Hindlimb muscle (tissue), 1 donor: ENCODE data around the gene RANBP17. TPM values are rescaled to one million over a fixed set of nuclear protein-coding genes. Genes with fewer than 3 reads are reported as not detected.

ENCODE experiments used
- DNase-seq: peaks from one replicate; pipeline ENCODE4 v3.0.0-alpha.2; 2013
- polyA plus RNA-seq: library from polyadenylated mRNA; unstranded; fragments of 120-200 nt; gene quantifications from one replicate; pipeline ENCODE4 v1.2.1, GENCODE V29; 2013; ENCODE audit not compliant: insufficient read length

Gene RANBP17
- polyA plus RNA-seq, 1 donor, result 8.2 TPM

- DNase-seq, result no peak
Observed at GRCh38 chr5:171306781-171307591, 445.2 kb downstream of the RANBP17 start.

DNA sequence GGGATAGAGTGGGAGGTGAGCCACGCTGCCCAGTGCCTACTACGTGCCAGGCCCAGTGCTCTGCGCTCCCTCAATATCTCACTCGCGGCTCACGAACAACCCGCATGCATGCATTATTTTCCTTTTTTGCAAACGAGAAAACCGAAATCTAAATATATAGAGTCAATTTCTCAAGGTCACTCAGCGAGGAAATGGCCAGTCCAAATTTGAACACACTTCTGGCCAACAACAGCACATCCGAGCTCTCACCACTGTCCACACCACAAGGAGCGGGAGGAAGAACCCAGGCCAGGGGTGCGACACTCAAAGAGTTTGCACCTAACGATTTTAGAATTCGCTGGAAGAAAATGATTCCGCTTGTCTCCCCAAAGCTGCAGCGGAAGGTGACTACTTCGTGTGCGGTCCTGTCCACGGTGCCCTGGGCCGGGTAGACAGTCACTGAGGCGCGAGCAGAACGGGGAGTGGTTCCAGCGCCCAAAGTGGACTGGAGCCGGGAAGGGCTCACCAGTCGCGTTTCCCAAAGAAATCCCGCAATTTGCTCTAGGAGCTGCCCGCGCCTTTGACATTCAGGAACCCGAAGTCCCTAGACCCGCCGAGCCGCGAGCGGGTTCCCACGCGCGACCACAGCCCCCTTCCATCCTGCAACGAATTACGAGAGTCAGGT, 446.1 kb downstream of the RANBP17 start:
- DNase-seq, result no peak

GRCh38 chr5:171308453-171309275, 446.8 kb downstream of the RANBP17 start, which contains the start of gene TLX3:
Gene TLX3, plus strand, starts transcription at chr5:171309248. Its CDS starts 118 bp downstream, at chr5:171309366.
- no peak for DNase-seq

DNA sequence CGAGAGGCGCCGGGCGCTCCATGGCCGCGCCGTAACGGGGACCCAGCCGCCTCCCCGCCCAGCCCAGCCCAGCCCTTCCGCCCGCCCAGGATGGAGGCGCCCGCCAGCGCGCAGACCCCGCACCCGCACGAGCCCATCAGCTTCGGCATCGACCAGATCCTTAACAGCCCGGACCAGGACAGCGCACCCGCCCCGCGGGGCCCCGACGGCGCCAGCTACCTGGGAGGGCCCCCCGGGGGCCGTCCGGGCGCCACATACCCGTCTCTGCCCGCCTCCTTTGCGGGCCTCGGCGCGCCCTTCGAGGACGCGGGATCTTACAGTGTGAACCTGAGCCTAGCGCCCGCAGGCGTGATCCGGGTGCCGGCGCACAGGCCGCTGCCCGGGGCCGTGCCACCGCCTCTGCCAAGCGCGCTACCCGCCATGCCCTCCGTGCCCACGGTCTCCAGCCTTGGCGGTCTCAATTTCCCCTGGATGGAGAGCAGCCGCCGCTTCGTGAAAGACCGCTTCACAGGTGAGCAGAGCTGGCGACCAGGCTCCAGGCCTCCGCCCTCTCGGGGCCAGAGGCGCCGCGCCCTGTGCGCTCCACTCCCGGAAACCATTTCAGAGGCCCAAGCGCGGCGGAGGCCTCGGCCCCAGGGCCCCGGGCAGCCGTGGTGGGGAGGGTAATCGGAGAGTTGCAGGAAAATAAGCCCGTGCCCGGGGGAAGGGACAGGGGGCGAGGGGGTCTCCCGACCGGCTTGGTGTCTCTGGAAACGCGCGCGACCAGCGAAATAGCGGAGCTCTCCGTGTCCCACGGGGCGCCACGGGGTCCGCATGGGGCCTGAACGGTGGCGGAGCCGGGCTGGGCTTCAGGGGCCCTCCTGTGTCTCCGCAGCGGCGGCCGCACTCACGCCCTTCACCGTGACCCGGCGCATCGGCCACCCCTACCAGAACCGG, 447.7 kb downstream of the RANBP17 start:
- no peak for DNase-seq

GRCh38 chr5:171310212-171310818, 448.5 kb downstream of the RANBP17 start:
- DNase-seq, result no peak

DNA sequence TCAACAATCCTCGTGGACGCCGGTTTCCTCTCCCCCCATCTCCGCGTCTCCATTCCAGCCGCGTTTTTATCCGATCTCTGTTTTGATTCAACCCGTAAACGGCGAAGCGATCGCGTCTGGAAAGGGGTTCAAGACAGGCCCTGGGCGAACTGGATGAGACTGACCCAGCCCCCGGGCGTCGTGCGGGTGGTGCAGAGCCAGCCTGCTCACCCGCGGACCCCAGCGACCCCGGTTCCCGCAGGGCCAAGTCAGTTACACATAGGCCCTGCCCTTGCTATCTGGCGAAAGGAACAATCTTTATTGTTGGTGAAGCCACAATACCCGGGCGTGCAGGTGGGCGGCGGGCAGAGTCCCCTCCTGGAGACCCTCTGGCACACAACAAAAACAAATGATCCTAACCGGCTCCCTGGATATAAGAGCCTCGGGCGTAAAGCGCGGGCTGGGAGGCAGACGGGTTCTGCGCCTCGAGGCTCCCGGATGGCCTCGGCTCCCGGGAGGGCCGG, 449.1 kb downstream of the RANBP17 start:
- no peak for DNase-seq

- DNase-seq, result no peak
Observed at GRCh38 chr5:171311322-171312077, 449.7 kb downstream of the RANBP17 start.

DNA sequence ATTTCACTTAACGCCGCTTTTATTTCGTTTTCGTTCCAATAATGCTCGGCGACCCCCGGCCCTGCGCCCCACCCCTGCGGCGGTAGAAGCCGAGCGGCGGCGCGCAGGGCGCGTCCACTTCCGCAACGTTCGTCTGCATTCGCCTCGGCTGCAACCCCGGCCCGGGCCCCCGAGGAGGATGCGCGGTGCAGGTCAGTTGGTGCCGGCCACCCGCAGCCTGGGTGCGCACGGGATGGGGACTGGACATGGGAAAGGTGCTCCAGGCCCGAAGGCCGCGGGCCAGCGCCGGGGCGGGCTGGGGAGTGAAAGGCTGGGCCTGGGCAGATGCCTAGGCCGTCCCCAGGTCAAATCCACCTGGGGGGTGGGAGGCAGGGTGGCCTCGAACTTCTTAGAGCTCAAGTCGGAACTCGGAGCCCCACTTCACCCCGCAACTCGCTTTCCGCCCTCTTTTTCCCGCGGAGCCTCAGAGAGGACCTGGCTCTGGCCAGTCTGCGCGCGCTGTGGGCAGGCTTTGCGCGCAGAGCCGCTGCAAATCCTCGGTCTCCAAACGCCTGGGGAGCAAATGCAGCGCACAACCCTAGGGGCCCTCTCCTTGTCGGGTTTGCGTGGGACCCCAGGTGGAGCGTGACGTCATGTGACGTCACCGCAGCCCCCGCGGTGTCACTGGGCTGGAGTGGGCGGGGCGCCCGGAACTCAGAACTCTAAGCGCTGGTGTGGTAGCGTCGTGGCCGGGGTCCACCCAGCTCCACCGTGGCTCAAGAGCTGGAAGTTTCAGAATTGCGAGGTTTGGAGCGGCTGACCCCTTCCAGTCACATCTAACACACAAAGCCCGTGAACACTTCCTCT, 450.5 kb downstream of the RANBP17 start:
- DNase-seq, result no peak

GRCh38 chr5:171313481-171314206, 451.8 kb downstream of the RANBP17 start:
- DNase-seq, result no peak

- DNase-seq, result peak; percentile 78
Observed at GRCh38 chr5:171314728-171315385, 453.0 kb downstream of the RANBP17 start.

DNA sequence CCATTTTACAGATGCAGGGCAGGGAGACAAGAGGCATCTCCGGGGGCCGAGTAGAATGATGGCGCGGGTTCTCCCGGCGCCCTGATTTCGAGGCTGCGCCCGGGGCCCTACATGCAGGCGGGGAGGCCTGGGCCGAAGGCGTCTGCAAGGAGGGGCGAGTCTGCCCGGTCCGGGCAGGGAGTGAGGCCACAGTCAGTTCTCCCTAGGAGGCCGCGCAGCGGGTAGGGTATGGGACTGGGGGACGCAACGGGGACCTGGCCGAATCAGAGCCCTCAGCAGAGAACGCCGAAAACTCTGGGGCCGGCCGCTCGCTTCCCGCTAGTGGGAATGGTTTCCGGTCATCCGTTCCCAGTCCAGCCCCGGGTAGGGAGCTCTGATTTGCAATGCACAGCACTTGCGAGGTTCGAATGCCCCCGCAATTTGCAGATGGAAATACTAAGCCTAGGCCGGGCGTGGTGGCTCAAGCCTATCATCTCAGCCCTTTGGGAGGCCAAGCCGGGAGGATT, 453.6 kb downstream of the RANBP17 start:
- no peak for DNase-seq

DNA sequence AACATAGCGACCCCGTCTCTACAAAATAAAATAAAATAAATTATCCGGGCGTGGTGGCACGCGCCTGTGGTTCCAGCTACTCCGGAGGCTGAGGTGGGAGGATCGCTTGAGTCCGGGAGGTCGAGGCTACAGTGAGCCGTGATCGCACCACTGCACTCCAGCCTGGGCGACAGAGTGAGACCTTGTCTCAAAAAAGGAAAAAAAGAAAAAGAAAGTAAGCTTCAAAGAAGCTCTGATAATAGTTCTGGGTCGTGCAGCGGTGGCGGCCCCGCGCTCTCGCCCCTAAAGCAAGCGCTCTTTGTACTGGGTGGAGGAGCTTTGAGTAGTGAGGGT, 454.1 kb downstream of the RANBP17 start:
- DNase-seq, result no peak

- no peak for DNase-seq
Observed at GRCh38 chr5:171316258-171317121, 454.7 kb downstream of the RANBP17 start.

- no peak for DNase-seq
Observed at GRCh38 chr5:171317230-171317629, 455.4 kb downstream of the RANBP17 start.

DNA sequence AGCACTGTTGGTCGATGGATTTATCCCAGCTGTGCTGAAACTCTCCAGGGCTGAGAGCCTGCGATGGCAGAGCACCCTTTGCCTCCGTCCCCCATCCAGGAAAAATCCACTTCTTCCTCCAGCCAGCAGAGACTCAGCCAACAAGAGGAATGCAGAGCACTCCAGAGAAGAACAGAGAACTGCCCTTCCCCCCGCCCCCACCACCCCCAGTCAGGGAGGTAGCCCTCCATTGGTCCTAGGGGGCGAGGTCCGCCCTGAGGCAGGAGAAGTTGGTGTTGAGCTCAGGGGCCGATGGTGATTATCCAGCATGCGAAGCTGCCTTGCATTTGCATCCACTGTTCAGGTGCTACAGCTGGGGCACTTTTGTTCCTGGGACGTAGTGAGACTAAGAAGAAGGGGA, 456.2 kb downstream of the RANBP17 start:
- no peak for DNase-seq

DNA sequence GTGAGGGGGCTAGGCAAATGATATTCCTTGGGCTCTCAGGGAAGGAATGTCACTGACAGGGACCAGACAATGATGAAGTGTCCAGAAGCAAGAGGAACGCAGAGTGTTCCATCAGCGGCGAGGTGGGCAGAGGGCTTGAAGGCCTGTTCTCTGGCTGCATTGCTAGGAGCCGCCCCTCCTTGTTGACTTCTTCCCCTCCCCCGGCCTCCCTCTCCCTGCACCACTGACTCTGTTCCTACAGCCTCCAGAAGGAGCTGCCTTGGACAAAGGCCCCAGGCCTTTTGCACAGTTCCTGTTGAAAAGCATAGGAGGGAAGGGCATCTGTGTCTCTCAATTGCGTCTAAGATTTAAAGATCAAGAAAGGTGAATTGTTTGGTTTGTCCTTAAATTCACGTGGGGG, 459.6 kb downstream of the RANBP17 start:
- no peak for DNase-seq

GRCh38 chr5:171322527-171322926, 460.7 kb downstream of the RANBP17 start:
- no peak for DNase-seq
